GM12801 (cell line): ENCODE measurements around the gene C19orf47.

Experiments used
- CTCF ChIP-seq: IDR thresholded peaks from one replicate; pipeline ENCODE4 v1.5.1; 2011; ENCODE audit warnings: control low read depth; ENCODE audit not compliant: insufficient read length; ENCODE audit errors: extremely low read depth

The C19orf47 gene

GRCh38 chr19:40315812-40316470, 32.3 kb downstream of the C19orf47 start:
- TF ChIP-seq CTCF = no peak

- no peak for TF ChIP-seq CTCF
Measured at GRCh38 chr19:40314656-40315055, 33.5 kb downstream of the C19orf47 start.

GRCh38 chr19:40313229-40313983, 34.8 kb downstream of the C19orf47 start:
- no peak for TF ChIP-seq CTCF

- no peak for TF ChIP-seq CTCF
Measured at GRCh38 chr19:40312533-40312932, 35.7 kb downstream of the C19orf47 start.

GRCh38 chr19:40309666-40310065, 38.5 kb downstream of the C19orf47 start:
- TF ChIP-seq CTCF = no peak

- TF ChIP-seq CTCF = no peak
Measured at GRCh38 chr19:40305403-40305802, 42.8 kb downstream of the C19orf47 start.

- TF ChIP-seq CTCF = no peak
Measured at GRCh38 chr19:40304306-40304705, 43.9 kb downstream of the C19orf47 start.
